ENCODE measurements around the gene SLC6A4.
"Not testable (repeated sequence)": the region's sequence is repeated elsewhere in the genome, so short reads cannot be mapped to it uniquely, and the experiment has no call there.

The SLC6A4 gene

GRCh38 chr17:30217746-30218245 is 17.7 kb downstream of the SLC6A4 start:
- Histone ChIP-seq H3K4me3 (ENCODE audit: low read depth in 1 of 2, low read length in 2 of 2) (no peak overlapping the region), H3K4me1 (ENCODE audit: control insufficient read depth in 1 of 2, insufficient read depth in 2 of 2, low read length in 2 of 2) (no peaks in the 10 kb centered on the region), H3K9me3 (ENCODE audit: control insufficient read depth in 1 of 2, low read length in 2 of 2) (no peaks in the 10 kb centered on the region), H3K27ac (ENCODE audit: low read length) (no peak overlapping the region), H3K36me3 (ENCODE audit: control insufficient read depth in 1 of 2, insufficient read depth in 2 of 2, low read length in 2 of 2) (no peaks in the 10 kb centered on the region), H3K27me3 (ENCODE audit: low read depth, low read length) (no peaks in the 10 kb centered on the region)

GRCh38 chr17:30217054-30217453 is 18.4 kb downstream of the SLC6A4 start:
- H3K27me3 ChIP-seq (ENCODE audit: low read depth, low read length): no peaks in the 10 kb centered on the region

GRCh38 chr17:30212750-30213149 is 22.7 kb downstream of the SLC6A4 start:
- Histone ChIP-seq H3K9me3 (ENCODE audit: control insufficient read depth in 1 of 2, low read length in 2 of 2) (no peaks in the 10 kb centered on the region), H3K4me1 (ENCODE audit: control insufficient read depth in 1 of 2, insufficient read depth in 2 of 2, low read length in 2 of 2) (no peaks in the 10 kb centered on the region), H3K4me3 (ENCODE audit: low read depth in 1 of 2, low read length in 2 of 2) (no peak overlapping the region), H3K36me3 (ENCODE audit: control insufficient read depth in 1 of 2, insufficient read depth in 2 of 2, low read length in 2 of 2) (no peaks in the 10 kb centered on the region), H3K27me3 (ENCODE audit: low read depth, low read length) (no peaks in the 10 kb centered on the region), H3K27ac (ENCODE audit: low read length) (no peak overlapping the region)

More at GRCh38 chr17:30217054-30217453, 18.4 kb downstream of the SLC6A4 start:
- Histone ChIP-seq H3K27ac (ENCODE audit: low read length) (no peak overlapping the region), H3K9me3 (ENCODE audit: control insufficient read depth in 1 of 2, low read length in 2 of 2) (no peaks in the 10 kb centered on the region), H3K4me3 (ENCODE audit: low read depth in 1 of 2, low read length in 2 of 2) (no peak overlapping the region), H3K4me1 (ENCODE audit: control insufficient read depth in 1 of 2, insufficient read depth in 2 of 2, low read length in 2 of 2) (no peaks in the 10 kb centered on the region), H3K36me3 (ENCODE audit: control insufficient read depth in 1 of 2, insufficient read depth in 2 of 2, low read length in 2 of 2) (no peaks in the 10 kb centered on the region)

GRCh38 chr17:30211371-30211770 is 24.1 kb downstream of the SLC6A4 start:
- Histone ChIP-seq H3K27ac (ENCODE audit: low read length) (no peak overlapping the region), H3K27me3 (ENCODE audit: low read depth, low read length) (no peaks in the 10 kb centered on the region), H3K4me3 (ENCODE audit: low read depth in 1 of 2, low read length in 2 of 2) (no peak overlapping the region)

GRCh38 chr17:30210901-30211300 is 24.6 kb downstream of the SLC6A4 start:
- no peaks in the 10 kb centered on the region for H3K4me1 ChIP-seq (ENCODE audit: control insufficient read depth in 1 of 2, insufficient read depth in 2 of 2, low read length in 2 of 2)
- H3K9me3 ChIP-seq (ENCODE audit: control insufficient read depth in 1 of 2, low read length in 2 of 2): no peaks in the 10 kb centered on the region
- no peaks in the 10 kb centered on the region for H3K27me3 ChIP-seq (ENCODE audit: low read depth, low read length)
- no peaks in the 10 kb centered on the region for H3K36me3 ChIP-seq (ENCODE audit: control insufficient read depth in 1 of 2, insufficient read depth in 2 of 2, low read length in 2 of 2)
- H3K27ac ChIP-seq (ENCODE audit: low read length): no peak overlapping the region
- no peak overlapping the region for H3K4me3 ChIP-seq (ENCODE audit: low read depth in 1 of 2, low read length in 2 of 2)

More at GRCh38 chr17:30211371-30211770, 24.1 kb downstream of the SLC6A4 start:
- Histone ChIP-seq H3K4me1 (ENCODE audit: control insufficient read depth in 1 of 2, insufficient read depth in 2 of 2, low read length in 2 of 2) (no peaks in the 10 kb centered on the region), H3K36me3 (ENCODE audit: control insufficient read depth in 1 of 2, insufficient read depth in 2 of 2, low read length in 2 of 2) (no peaks in the 10 kb centered on the region), H3K9me3 (ENCODE audit: control insufficient read depth in 1 of 2, low read length in 2 of 2) (no peaks in the 10 kb centered on the region)

GRCh38 chr17:30210366-30210765 is 25.1 kb downstream of the SLC6A4 start:
- no peaks in the 10 kb centered on the region for H3K36me3 ChIP-seq (ENCODE audit: control insufficient read depth in 1 of 2, insufficient read depth in 2 of 2, low read length in 2 of 2)
- H3K9me3 ChIP-seq (ENCODE audit: control insufficient read depth in 1 of 2, low read length in 2 of 2): no peaks in the 10 kb centered on the region
- no peak overlapping the region for H3K27ac ChIP-seq (ENCODE audit: low read length)
- no peak overlapping the region for H3K4me3 ChIP-seq (ENCODE audit: low read depth in 1 of 2, low read length in 2 of 2)
- H3K27me3 ChIP-seq (ENCODE audit: low read depth, low read length): no peaks in the 10 kb centered on the region
- no peaks in the 10 kb centered on the region for H3K4me1 ChIP-seq (ENCODE audit: control insufficient read depth in 1 of 2, insufficient read depth in 2 of 2, low read length in 2 of 2)

- Histone ChIP-seq H3K27ac (ENCODE audit: low read length) (no peak overlapping the region), H3K4me1 (ENCODE audit: control insufficient read depth in 1 of 2, insufficient read depth in 2 of 2, low read length in 2 of 2) (no peaks in the 10 kb centered on the region), H3K27me3 (ENCODE audit: low read depth, low read length) (no peaks in the 10 kb centered on the region), H3K36me3 (ENCODE audit: control insufficient read depth in 1 of 2, insufficient read depth in 2 of 2, low read length in 2 of 2) (no peaks in the 10 kb centered on the region), H3K9me3 (ENCODE audit: control insufficient read depth in 1 of 2, low read length in 2 of 2) (no peaks in the 10 kb centered on the region), H3K4me3 (ENCODE audit: low read depth in 1 of 2, low read length in 2 of 2) (no peak overlapping the region)
Measured at GRCh38 chr17:30209930-30210329, 25.6 kb downstream of the SLC6A4 start.

- no peaks in the 10 kb centered on the region for H3K36me3 ChIP-seq (ENCODE audit: control insufficient read depth in 1 of 2, insufficient read depth in 2 of 2, low read length in 2 of 2)
- H3K9me3 ChIP-seq (ENCODE audit: control insufficient read depth in 1 of 2, low read length in 2 of 2): no peaks in the 10 kb centered on the region
- no peaks in the 10 kb centered on the region for H3K27me3 ChIP-seq (ENCODE audit: low read depth, low read length)
- H3K4me1 ChIP-seq (ENCODE audit: control insufficient read depth in 1 of 2, insufficient read depth in 2 of 2, low read length in 2 of 2): no peaks in the 10 kb centered on the region
- H3K27ac ChIP-seq (ENCODE audit: low read length): no peak overlapping the region
- H3K4me3 ChIP-seq (ENCODE audit: low read depth in 1 of 2, low read length in 2 of 2): no peak overlapping the region
Measured at GRCh38 chr17:30208214-30208613, 27.3 kb downstream of the SLC6A4 start.

- Histone ChIP-seq H3K27ac (ENCODE audit: low read length) (no peak overlapping the region), H3K4me1 (ENCODE audit: control insufficient read depth in 1 of 2, insufficient read depth in 2 of 2, low read length in 2 of 2) (no peaks in the 10 kb centered on the region), H3K4me3 (ENCODE audit: low read depth in 1 of 2, low read length in 2 of 2) (no peak overlapping the region), H3K36me3 (ENCODE audit: control insufficient read depth in 1 of 2, insufficient read depth in 2 of 2, low read length in 2 of 2) (no peaks in the 10 kb centered on the region), H3K9me3 (ENCODE audit: control insufficient read depth in 1 of 2, low read length in 2 of 2) (no peaks in the 10 kb centered on the region), H3K27me3 (ENCODE audit: low read depth, low read length) (no peaks in the 10 kb centered on the region)
Measured at GRCh38 chr17:30207655-30208054, 27.8 kb downstream of the SLC6A4 start.

GRCh38 chr17:30203471-30203981 is 32.0 kb downstream of the SLC6A4 start:
- H3K4me3 ChIP-seq (ENCODE audit: low read depth in 1 of 2, low read length in 2 of 2): no peak overlapping the region
- no peaks in the 10 kb centered on the region for H3K27me3 ChIP-seq (ENCODE audit: low read depth, low read length)
- H3K4me1 ChIP-seq (ENCODE audit: control insufficient read depth in 1 of 2, insufficient read depth in 2 of 2, low read length in 2 of 2): no peaks in the 10 kb centered on the region
- H3K9me3 ChIP-seq (ENCODE audit: control insufficient read depth in 1 of 2, low read length in 2 of 2): no peaks in the 10 kb centered on the region
- no peak overlapping the region for H3K27ac ChIP-seq (ENCODE audit: low read length)
- H3K36me3 ChIP-seq (ENCODE audit: control insufficient read depth in 1 of 2, insufficient read depth in 2 of 2, low read length in 2 of 2): no peaks in the 10 kb centered on the region

- H3K27ac ChIP-seq (ENCODE audit: low read length); H3K27me3 ChIP-seq (ENCODE audit: low read depth, low read length); H3K36me3 ChIP-seq (ENCODE audit: control insufficient read depth in 1 of 2, insufficient read depth in 2 of 2, low read length in 2 of 2); H3K4me3 ChIP-seq (ENCODE audit: low read depth in 1 of 2, low read length in 2 of 2); H3K4me1 ChIP-seq (ENCODE audit: control insufficient read depth in 1 of 2, insufficient read depth in 2 of 2, low read length in 2 of 2); H3K9me3 ChIP-seq (ENCODE audit: control insufficient read depth in 1 of 2, low read length in 2 of 2): not testable (repeated sequence)
Measured at GRCh38 chr17:30200656-30201055, 34.8 kb downstream of the SLC6A4 start.

GRCh38 chr17:30200106-30200505 is 35.4 kb downstream of the SLC6A4 start:
- H3K27me3 ChIP-seq (ENCODE audit: low read depth, low read length): no peaks in the 10 kb centered on the region
- H3K9me3 ChIP-seq (ENCODE audit: control insufficient read depth in 1 of 2, low read length in 2 of 2): no peaks in the 10 kb centered on the region
- H3K4me1 ChIP-seq (ENCODE audit: control insufficient read depth in 1 of 2, insufficient read depth in 2 of 2, low read length in 2 of 2): no peaks in the 10 kb centered on the region
- H3K27ac ChIP-seq (ENCODE audit: low read length): no peak overlapping the region
- H3K4me3 ChIP-seq (ENCODE audit: low read depth in 1 of 2, low read length in 2 of 2): no peak overlapping the region
- H3K36me3 ChIP-seq (ENCODE audit: control insufficient read depth in 1 of 2, insufficient read depth in 2 of 2, low read length in 2 of 2): no peaks in the 10 kb centered on the region

All from muscle layer of duodenum (tissue), 2 donors.